ENCODE results near the gene OR6C4. TPM values are rescaled to one million over a fixed set of nuclear protein-coding genes. Genes with fewer than 3 reads are reported as not detected.
"Not testable (repeated sequence)": the region's sequence is repeated elsewhere in the genome, so short reads cannot be mapped to it uniquely, and the experiment has no call there.

The OR6C4 gene
- total RNA-seq, 1 donor from 2014 or later, result not detected

DNA sequence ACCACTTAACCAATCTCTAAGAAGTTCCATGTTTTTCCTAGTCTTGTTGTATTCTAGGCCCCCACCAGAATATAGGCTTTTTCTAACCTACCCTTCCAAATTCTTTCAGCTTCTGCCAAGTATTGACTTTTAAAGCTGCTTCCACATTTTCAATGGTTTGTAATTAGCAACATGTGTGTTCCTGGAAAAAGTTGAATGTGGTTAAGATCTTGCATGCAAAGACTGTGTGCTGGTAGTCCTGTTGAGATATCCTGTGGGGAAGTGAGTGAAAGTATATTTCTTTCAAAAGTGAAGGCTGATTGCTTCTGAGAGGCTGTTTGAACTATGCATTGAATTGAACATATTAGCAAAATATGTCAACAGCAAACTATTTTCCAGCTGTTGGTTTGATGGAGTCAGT is 646 bp upstream of the OR6C4 start:
- H3K36me3 Mint-ChIP-seq (ENCODE audit: low read depth), result no peaks in the 10 kb centered on the region
- POLR2A ChIA-PET, result no interaction called here
- H3K4me3 Mint-ChIP-seq, result no peak overlapping the region
- H3K27me3 Mint-ChIP-seq, result peaks cover 18% of the 10 kb centered on the region
- no peaks in the 10 kb centered on the region for H3K4me1 Mint-ChIP-seq
- H3K27ac Mint-ChIP-seq, result no peak overlapping the region
- DNase-seq (no peak), ATAC-seq (ENCODE audit: low read depth) (no peak)
- intact Hi-C loops (cut with micrococcal nuclease), result no loop called here
- H3K9me3 Mint-ChIP-seq, result no peaks in the 10 kb centered on the region
- TF ChIP-seq CTCF (IDR thresholded peaks at IDR 0.05), result no peak
- CTCF ChIA-PET, result no interaction called here

GRCh38 chr12:55554296-55554695 is 4.9 kb downstream of the OR6C4 start:
- Mint-ChIP-seq H3K27me3 (peaks cover 11% of the 10 kb centered on the region), H3K36me3 (ENCODE audit: low read depth) (no peaks in the 10 kb centered on the region), H3K9me3 (peaks cover 20% of the 10 kb centered on the region), H3K4me3 (no peak overlapping the region), H3K27ac (no peak overlapping the region), H3K4me1 (no peaks in the 10 kb centered on the region)
- CTCF ChIA-PET, result no interaction called here
- TF ChIP-seq CTCF (IDR thresholded peaks at IDR 0.05), result no peak
- POLR2A ChIA-PET, result no interaction called here
- ATAC-seq (ENCODE audit: low read depth), result no peak
- intact Hi-C loops (cut with micrococcal nuclease), result no loop called here
- no peak for DNase-seq

DNA sequence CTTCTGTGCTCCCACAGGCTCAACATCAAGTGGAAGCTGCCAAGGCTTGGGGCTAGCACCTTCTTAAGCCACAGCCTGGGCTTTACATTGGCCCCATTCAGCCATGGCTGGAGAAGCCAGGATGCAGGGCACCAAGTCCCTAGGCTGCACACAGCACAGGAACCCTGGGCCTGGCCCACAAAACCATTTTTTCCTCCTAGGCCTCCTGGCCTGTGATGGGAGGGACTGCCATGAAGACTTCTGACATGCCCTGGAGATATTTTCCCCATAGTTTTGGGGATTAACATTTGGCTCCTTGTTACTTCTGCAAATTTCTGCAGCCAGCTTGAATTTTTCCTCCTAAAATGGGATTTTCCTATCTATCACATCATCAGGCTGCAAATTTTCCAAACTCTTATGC is 20.7 kb downstream of the OR6C4 start:
- intact Hi-C loops (cut with micrococcal nuclease); H3K4me1 Mint-ChIP-seq; CTCF ChIA-PET; H3K27me3 Mint-ChIP-seq; ATAC-seq (ENCODE audit: low read depth); H3K36me3 Mint-ChIP-seq (ENCODE audit: low read depth); POLR2A ChIA-PET; H3K4me3 Mint-ChIP-seq; DNase-seq; H3K27ac Mint-ChIP-seq: not testable (repeated sequence)
- peaks cover 28% of the 10 kb centered on the region for H3K9me3 Mint-ChIP-seq

DNA sequence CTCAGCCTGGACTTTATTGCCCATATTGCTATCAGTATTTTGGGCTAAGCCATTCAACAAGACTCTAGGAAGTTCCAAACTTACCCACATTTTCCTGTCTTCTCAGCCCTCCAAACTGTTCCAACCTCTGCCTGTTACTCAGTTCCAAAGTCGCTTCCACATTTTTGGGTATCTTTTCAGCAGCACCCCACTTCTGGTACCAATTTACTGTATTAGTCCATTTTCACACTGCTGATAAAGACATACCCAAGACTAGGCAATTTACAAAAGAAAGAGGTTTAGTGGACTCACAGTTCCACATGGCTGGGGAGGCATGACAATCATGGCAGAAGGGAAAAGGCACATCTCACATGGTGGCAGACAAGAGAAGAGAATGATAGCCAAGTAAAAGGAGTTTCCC is 21.3 kb downstream of the OR6C4 start:
- H3K27me3 Mint-ChIP-seq; DNase-seq; H3K27ac Mint-ChIP-seq; intact Hi-C loops (cut with micrococcal nuclease); H3K36me3 Mint-ChIP-seq (ENCODE audit: low read depth); H3K4me3 Mint-ChIP-seq; CTCF ChIA-PET; POLR2A ChIA-PET; H3K4me1 Mint-ChIP-seq; ATAC-seq (ENCODE audit: low read depth): not testable (repeated sequence)
- peaks cover 28% of the 10 kb centered on the region for H3K9me3 Mint-ChIP-seq

GRCh38 chr12:55572168-55572567 is 22.8 kb downstream of the OR6C4 start, which contains the start of gene OR2AP1:
Gene OR2AP1, plus strand, starts transcription at chr12:55572468. Its CDS starts 1,947 bp downstream, at chr12:55574415.
- intact Hi-C loops (cut with micrococcal nuclease), result no loop called here
- CTCF ChIA-PET, result no interaction called here
- H3K27me3 Mint-ChIP-seq, result peaks cover 4% of the 10 kb centered on the region

GRCh38 chr12:55582066-55582465 is 32.7 kb downstream of the OR6C4 start:
- no peak overlapping the region for H3K4me3 Mint-ChIP-seq

More at GRCh38 chr12:55572168-55572567, 22.8 kb downstream of the OR6C4 start, which contains the start of gene OR2AP1:
- Mint-ChIP-seq H3K27ac (no peak within 1 kb of the TSS), H3K4me3 (no peak within 1 kb of the TSS), H3K36me3 (ENCODE audit: low read depth) (peaks cover 6% of the 10 kb centered on the region), H3K9me3 (peaks cover 28% of the 10 kb centered on the region), H3K4me1 (no peaks in the 10 kb centered on the region)
- TF ChIP-seq CTCF (IDR thresholded peaks at IDR 0.05), result no peak
- POLR2A ChIA-PET, result no interaction called here
- DNase-seq (no peak), ATAC-seq (ENCODE audit: low read depth) (no peak)

More at GRCh38 chr12:55582066-55582465, 32.7 kb downstream of the OR6C4 start:
- Mint-ChIP-seq H3K27ac (no peak overlapping the region), H3K4me1 (no peaks in the 10 kb centered on the region), H3K36me3 (ENCODE audit: low read depth) (no peaks in the 10 kb centered on the region), H3K9me3 (peaks cover 14% of the 10 kb centered on the region), H3K27me3 (peaks cover 29% of the 10 kb centered on the region)
- CTCF ChIA-PET, result no interaction called here
- POLR2A ChIA-PET, result no interaction called here
- TF ChIP-seq CTCF (IDR thresholded peaks at IDR 0.05), result no peak
- DNase-seq (no peak), ATAC-seq (ENCODE audit: low read depth) (no peak)
- intact Hi-C loops (cut with micrococcal nuclease), result no loop called here

Data from activated B cell treated with CpG ODN at 0.5 μM for 24 hours (primary cell).